HUES64 (cell line): Measurements from ENCODE around the gene GPR39.

Experiments used
- H3K27ac ChIP-seq: 2 replicates; pipeline ENCODE4 v1.7.0; 2013; ENCODE audit warnings: low read depth, low read length, inconsistent platforms
- H3K27me3 ChIP-seq: 2 replicates; pipeline ENCODE4 v1.6.1; 2013; ENCODE audit warnings: mild to moderate bottlenecking, low read length; ENCODE audit not compliant: insufficient read depth
- H3K36me3 ChIP-seq: 2 replicates; pipeline ENCODE4 v1.6.1; 2013; ENCODE audit warnings: mild to moderate bottlenecking, low read length; ENCODE audit not compliant: insufficient read depth
- H3K4me1 ChIP-seq: 2 replicates; pipeline ENCODE4 v1.6.1; 2013; ENCODE audit warnings: mild to moderate bottlenecking, low read length, moderate library complexity; ENCODE audit not compliant: insufficient read depth
- H3K4me3 ChIP-seq: 2 replicates; pipeline ENCODE4 v1.5.1; 2013; ENCODE audit warnings: mild to moderate bottlenecking, low read length, moderate library complexity
- H3K9ac ChIP-seq: 2 replicates; pipeline ENCODE4 v1.6.1; 2013; ENCODE audit warnings: mild to moderate bottlenecking, low read depth, low read length
- H3K9me3 ChIP-seq: 2 replicates; pipeline ENCODE4 v1.6.1; 2013; ENCODE audit warnings: low read depth, low read length; ENCODE audit not compliant: insufficient read depth
- WGBS: fragments of 150-250, 120-280 bp; methylation state at CpG from one replicate; pipeline ENCODE4 v1.1.7; 2013; ENCODE audit warnings: missing lambda C conversion rate; 5-methylcytosine and 5-hydroxymethylcytosine counted together

Gene GPR39

GRCh38 chr2:132665401-132666140, 249.0 kb downstream of the GPR39 start:
- peaks cover 41% of the 10 kb centered on the region for H3K27me3 ChIP-seq
- peaks cover 34% of the 10 kb centered on the region; the same call in 1 of the 2 replicates for H3K36me3 ChIP-seq
- H3K9me3 ChIP-seq = no peaks in the 10 kb centered on the region

GRCh38 chr2:132667706-132668105, 251.1 kb downstream of the GPR39 start:
- Histone ChIP-seq H3K27me3 (peaks cover 55% of the 10 kb centered on the region), H3K9me3 (no peaks in the 10 kb centered on the region), H3K4me3 (peak overlapping the region; percentile 75), H3K27ac (no peak overlapping the region), H3K9ac (no peak overlapping the region), H3K36me3 (peaks cover 21% of the 10 kb centered on the region; the same call in 1 of the 2 replicates), H3K4me1 (peaks cover 25% of the 10 kb centered on the region)
- WGBS = 82% methylated on average over 1 of the region's 1 CpG

More at GRCh38 chr2:132665401-132666140, 249.0 kb downstream of the GPR39 start:
- Histone ChIP-seq H3K27ac (no peak overlapping the region), H3K4me3 (no peak overlapping the region), H3K4me1 (peaks cover 13% of the 10 kb centered on the region), H3K9ac (no peak overlapping the region)
- WGBS = 97% methylated on average over 4 of the region's 4 CpGs

- peaks cover 18% of the 10 kb centered on the region; the same call in 1 of the 2 replicates for H3K36me3 ChIP-seq
- H3K9ac ChIP-seq = no peak overlapping the region
- 10% methylated on average over 25 of the region's 25 CpGs for WGBS
- H3K27me3 ChIP-seq = peaks cover 55% of the 10 kb centered on the region
- peak overlapping the region; percentile 75 for H3K4me3 ChIP-seq
- no peak overlapping the region for H3K27ac ChIP-seq
- H3K9me3 ChIP-seq = no peaks in the 10 kb centered on the region
- peaks cover 25% of the 10 kb centered on the region for H3K4me1 ChIP-seq
These were observed 251.7 kb downstream of the GPR39 start for GRCh38 chr2:132668189-132668823.

DNA sequence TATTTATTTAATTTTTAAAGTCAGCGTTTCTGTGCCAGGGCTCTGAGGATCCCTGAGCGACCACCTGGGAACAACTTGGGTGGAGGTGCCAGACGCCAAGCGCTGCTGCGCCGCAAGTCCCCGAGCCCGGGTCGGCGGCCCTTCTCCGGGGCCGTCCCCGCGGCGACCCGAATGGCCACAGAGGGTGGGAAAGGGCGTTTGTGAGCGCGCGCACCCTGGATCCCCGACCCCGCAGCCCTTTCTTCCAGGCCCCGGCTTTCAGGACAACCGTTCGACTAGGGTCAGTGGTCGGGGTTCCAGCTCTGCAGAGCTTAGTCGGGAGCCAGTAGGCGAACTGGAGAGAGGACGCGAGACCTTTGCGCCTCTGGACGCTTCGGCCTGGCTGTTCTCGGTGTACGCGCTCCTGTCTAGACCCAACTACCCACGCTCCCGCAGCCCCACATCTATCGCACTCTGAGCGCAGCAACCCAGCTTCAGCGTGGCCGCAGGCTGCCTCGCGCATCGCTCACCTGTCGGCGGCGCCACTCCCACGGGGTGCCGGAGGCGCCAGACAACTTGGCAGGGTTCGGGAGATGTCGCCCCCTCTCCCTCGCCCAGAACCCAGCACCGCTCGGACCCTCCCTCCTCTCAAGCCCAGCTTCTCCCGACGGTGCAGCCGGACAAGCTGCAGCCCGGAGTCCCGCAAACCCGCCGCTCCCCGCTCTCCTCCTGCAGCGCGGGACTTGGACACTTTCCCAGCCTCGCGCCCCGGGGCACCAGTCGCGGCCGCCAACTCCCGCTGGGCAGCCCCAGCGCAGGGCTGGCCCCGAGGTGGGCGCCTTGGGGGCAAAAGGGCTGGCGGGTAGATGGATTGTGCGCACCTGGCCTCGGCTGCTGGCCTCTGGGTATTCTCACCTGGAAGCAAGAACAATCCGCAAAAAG, 252.6 kb downstream of the GPR39 start:
- 1% methylated on average over 80 of the region's 80 CpGs for WGBS
- H3K36me3 ChIP-seq = peaks cover 18% of the 10 kb centered on the region; the same call in 1 of the 2 replicates
- no peak overlapping the region for H3K27ac ChIP-seq
- H3K4me1 ChIP-seq = peaks cover 25% of the 10 kb centered on the region
- H3K4me3 ChIP-seq = peak overlapping the region; percentile 75
- H3K27me3 ChIP-seq = peaks cover 55% of the 10 kb centered on the region
- H3K9me3 ChIP-seq = no peaks in the 10 kb centered on the region
- H3K9ac ChIP-seq = peak overlapping the region; percentile 52; the same call in 1 of the 2 replicates

GRCh38 chr2:132669908-132670495, 253.4 kb downstream of the GPR39 start, which contains the start of gene LYPD1:
LYPD1 (minus strand) TSS chr2:132670205; CDS start chr2:132669932, 273 bp downstream.
- Histone ChIP-seq H3K9me3 (no peaks in the 10 kb centered on the region), H3K27ac (no peak within 1 kb of the TSS), H3K36me3 (peaks cover 15% of the 10 kb centered on the region; the same call in 1 of the 2 replicates), H3K27me3 (peaks cover 55% of the 10 kb centered on the region), H3K9ac (peak within 1 kb of the TSS; percentile 62; the same call in 1 of the 2 replicates), H3K4me1 (peaks cover 25% of the 10 kb centered on the region), H3K4me3 (peak within 1 kb of the TSS; percentile 75)
- under 1% methylated on average over 47 of the region's 59 CpGs for WGBS

- H3K36me3 ChIP-seq = peaks cover 15% of the 10 kb centered on the region; the same call in 1 of the 2 replicates
- H3K4me3 ChIP-seq = peak overlapping the region; percentile 75
- peaks cover 55% of the 10 kb centered on the region for H3K27me3 ChIP-seq
- WGBS = under 1% methylated on average over 37 of the region's 44 CpGs
- H3K9me3 ChIP-seq = no peaks in the 10 kb centered on the region
- peak overlapping the region; percentile 62; the same call in 1 of the 2 replicates for H3K9ac ChIP-seq
- H3K27ac ChIP-seq = no peak overlapping the region
- H3K4me1 ChIP-seq = peaks cover 25% of the 10 kb centered on the region
These were observed 254.0 kb downstream of the GPR39 start for GRCh38 chr2:132670496-132671150.

DNA sequence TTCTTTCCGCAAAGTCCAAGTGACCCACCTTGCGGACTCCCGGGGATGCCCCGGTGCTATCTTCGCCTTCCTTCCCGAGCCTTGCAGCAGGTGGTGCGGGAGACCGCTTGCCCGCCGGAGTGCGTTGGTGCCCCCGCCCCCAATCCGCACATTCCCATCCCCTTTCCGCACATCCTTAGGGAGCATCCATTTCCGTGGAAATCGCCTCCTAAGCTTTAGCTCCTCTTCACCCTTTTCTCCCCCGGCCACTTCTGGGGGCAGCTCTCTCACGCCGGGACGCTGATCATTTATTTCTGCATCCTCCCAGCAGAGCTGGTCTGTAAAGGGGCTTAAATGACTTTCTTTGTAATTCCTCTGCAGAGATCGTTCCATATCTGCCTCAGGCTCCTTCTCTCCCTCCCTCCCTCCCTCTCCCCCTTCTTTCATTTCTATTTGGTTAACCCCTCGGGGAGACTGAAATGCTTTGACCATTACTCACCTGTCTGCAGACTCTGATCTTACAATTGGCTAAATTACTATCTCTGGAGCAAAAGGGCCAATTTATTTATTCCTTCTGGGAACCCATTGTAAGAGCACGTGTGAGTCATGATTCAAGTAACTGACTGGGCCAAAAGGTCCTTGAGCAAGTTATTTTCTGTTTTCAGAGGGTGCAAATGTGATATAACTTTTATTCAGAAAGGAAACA, 254.7 kb downstream of the GPR39 start:
- Histone ChIP-seq H3K27ac (no peak overlapping the region; the same call in 1 of the 2 replicates), H3K9ac (peak overlapping the region; percentile 62; the same call in 1 of the 2 replicates), H3K27me3 (peaks cover 55% of the 10 kb centered on the region), H3K9me3 (no peaks in the 10 kb centered on the region), H3K4me1 (peaks cover 25% of the 10 kb centered on the region), H3K36me3 (peaks cover 13% of the 10 kb centered on the region; the same call in 1 of the 2 replicates), H3K4me3 (peak overlapping the region; percentile 75)
- whole genome bisulfite sequencing = under 1% methylated on average over 23 of the region's 23 CpGs

DNA sequence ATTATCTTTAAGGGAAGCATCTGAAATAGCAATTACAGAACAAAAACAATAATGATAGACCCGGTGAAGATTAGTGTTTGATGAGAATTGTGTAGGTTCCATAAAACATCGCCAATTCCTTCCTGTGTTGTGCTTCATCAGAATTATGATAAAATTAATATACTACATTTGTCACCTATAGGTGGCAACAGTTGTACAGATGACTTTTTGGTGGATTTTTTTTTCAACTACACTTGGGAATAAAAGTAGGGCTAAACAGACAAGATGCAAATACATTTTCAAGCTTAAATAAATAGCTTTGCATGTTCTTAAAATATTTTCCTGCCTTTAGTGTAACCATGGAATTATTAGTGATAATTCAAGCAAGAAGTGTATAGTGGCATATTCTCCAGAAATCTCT, 260.4 kb downstream of the GPR39 start:
- Histone ChIP-seq H3K9ac (no peak overlapping the region), H3K27me3 (peaks cover 7% of the 10 kb centered on the region; the same call in 1 of the 2 replicates), H3K36me3 (no peaks in the 10 kb centered on the region), H3K9me3 (no peaks in the 10 kb centered on the region), H3K4me1 (peaks cover 7% of the 10 kb centered on the region; the same call in 1 of the 2 replicates), H3K4me3 (no peak overlapping the region), H3K27ac (no peak overlapping the region)
- WGBS = no CpG with 5 or more reads among the region's 2 CpGs

DNA sequence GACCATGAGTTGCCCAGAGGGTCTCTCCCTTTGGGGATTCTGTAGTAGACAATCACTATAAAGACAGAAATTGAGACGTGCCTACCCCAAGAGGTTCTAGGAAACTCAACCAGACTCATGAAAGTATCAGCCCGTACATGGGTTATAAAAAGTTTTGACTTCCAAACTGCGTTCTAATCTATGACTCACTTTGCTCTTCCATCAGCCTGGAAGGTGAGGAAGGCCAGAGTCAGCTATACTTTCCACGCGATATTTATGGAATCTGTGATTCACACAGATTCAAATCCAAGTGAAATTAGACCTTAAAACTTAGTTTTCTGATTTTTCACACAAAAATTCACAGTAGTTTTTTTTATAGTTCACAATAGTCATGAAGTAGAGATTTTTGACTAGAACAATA, 261.1 kb downstream of the GPR39 start:
- Histone ChIP-seq H3K9me3 (no peaks in the 10 kb centered on the region), H3K27me3 (0 out of 2 replicates have a peak, but pooled peaks cover 1% of the 10 kb centered on the region), H3K9ac (no peak overlapping the region), H3K36me3 (no peaks in the 10 kb centered on the region), H3K4me1 (peaks cover under 1% of the 10 kb centered on the region; the same call in 1 of the 2 replicates), H3K27ac (no peak overlapping the region), H3K4me3 (no peak overlapping the region)
- WGBS = 94% methylated on average over 5 of the region's 5 CpGs
